KBM-7 (cell line): Measurements from ENCODE around the gene RSPH3.
"Not testable (repeated sequence)": the region's sequence is repeated elsewhere in the genome, so short reads cannot be mapped to it uniquely, and the experiment has no call there.

Experiments
- DNase-seq: peaks from one replicate; pipeline ENCODE4 v3.0.0-alpha.2; 2015
- in situ Hi-C: fragments of 300-500 bp; cut with MboI; formaldehyde crosslinking; loops from 2 replicates; pipeline ENCODE4 v1.14.3; 2020; ENCODE audit warnings: low sequenced_read_pairs, low pct_unique_long_range_greater_than_20kb, mixed read lengths

RSPH3 gene

DNA sequence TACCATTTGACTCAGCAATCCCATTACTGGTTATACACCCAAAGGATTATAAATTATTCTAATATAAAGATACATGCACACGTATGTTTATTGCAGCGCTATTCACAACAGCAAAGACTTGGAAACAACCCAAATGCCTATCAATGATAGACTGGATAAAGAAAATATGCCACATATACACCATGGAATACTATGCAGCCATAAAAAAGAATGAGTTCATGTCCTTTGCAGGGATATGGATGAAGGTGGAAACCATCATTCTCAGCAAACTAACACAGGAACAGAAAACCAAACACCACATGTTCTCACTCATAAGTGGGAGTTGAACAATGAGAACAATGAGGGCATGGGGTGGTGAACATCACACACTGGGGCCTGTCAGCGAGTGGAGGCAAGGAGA is 48.0 kb downstream of the RSPH3 start:
- DNase-seq, result not testable (repeated sequence)
- in situ Hi-C loops, result loop anchor here (25.0 kb wide), 1 partner anchor 240 kb away; no protein-coding TSS in a partner anchor

DNA sequence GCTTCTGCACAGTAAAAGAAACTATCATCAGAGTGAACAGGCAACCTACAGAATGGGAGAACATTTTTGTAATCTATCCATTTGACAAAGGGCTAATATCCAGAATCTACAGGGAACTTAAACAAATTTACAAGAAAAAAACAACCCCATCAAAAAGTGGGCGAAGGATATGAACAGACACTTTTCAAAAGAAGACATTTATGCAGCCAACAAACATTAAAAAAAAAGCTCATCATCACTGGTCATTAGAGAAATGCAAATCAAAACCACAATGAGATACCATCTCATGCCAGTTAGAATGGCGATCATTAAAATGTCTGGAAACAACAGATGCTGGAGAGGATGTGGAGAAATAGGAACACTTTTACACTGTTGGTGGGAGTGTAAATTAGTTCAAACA is 48.4 kb downstream of the RSPH3 start:
- in situ Hi-C loops, result loop anchor here (25.0 kb wide), 1 partner anchor 239 kb away; no protein-coding TSS in a partner anchor
- not testable (repeated sequence) for DNase-seq

DNA sequence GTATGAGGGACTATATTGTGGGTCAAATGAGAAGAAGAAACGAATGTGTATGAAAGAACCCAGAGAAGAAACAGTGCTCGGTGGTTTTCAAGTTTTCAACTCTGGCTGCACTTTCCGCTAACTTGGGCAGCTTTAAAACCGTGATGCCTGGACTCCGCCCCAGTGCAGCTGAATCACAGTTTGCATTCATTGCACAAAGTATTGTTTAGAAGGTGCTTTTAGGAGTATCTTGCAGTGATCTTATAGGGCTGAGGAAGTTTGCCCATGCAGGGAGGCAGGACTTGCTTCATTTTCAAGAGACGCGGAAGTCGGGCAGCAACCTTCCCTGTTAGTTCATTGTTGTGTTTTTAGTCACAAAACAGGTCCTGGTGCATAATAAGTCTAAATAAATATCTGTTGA is 52.7 kb downstream of the RSPH3 start:
- no peak for DNase-seq
- in situ Hi-C loops, result no loop called here

DNA sequence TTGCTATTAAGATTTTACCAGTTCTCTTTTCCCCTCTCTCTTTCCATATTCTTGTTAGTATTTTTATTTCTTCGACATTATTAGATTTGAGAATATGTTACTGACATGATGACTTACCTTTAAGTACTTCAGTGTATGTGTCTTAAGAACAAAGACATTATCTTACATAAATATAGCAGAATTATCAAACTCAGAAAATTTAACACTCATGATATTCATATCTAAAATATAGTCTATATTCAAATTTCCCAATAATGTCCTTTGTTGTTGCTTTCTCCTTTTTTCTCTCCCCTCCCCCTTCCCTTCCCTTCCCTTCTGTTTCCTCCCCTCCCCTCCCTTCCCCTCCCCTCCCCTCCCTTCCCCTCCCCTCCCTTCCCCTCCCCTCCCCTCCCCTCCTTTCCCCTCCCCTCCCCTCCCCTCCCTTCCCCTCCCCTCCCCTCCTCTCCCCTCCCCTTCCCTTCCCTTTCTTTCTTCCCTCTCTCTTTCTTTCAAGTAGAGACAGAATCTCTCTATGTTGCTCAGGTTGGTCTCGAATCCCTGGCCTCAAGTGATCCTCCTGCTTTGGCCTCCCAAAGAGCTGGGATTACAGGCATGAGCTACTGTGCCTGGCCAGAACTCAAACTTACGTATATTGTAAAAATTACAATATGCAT is 56.5 kb downstream of the RSPH3 start:
- in situ Hi-C loops, result no loop called here

DNA sequence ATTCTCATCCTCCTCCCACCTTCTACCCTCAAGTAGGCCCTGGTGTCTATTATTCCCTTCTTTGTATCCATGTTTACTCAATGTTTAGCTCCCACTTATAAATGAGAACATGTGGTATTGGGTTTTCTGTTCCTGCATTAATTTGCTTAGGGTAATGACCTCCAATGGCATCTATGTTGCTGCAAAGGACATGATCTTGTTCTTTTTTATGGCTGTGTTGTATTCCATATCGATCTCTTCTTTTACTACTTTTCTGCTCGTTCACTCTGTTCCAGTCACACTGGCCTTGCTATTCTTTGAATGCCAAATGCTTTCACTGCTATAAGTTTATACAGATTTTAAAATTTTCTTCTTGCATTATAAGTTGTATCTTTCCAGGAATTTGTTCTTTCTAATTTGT is 57.7 kb downstream of the RSPH3 start:
- DNase-seq, result no peak
- in situ Hi-C loops, result no loop called here

More for the DNA sequence above, 56.5 kb downstream of the RSPH3 start:
- no peak for DNase-seq

DNA sequence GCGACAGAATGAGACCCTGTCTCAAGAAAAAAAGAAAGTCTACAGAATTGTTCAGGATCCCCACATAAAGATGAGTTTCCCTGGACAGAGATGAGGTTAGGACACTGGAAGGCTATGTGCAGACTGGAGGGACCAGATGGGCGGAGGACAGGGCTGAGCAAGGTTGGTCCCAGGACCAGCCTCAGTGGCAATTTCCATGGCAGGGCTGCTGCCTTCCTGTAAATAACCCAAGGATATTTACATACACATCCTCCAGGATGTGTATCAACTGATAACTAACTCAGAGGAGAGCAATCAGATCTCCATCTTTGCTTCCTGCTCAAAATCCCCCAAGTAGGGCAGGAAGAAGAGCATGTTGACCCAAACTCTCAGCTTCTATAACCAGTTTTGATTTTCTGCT is 58.8 kb downstream of the RSPH3 start:
- in situ Hi-C loops, result no loop called here

DNA sequence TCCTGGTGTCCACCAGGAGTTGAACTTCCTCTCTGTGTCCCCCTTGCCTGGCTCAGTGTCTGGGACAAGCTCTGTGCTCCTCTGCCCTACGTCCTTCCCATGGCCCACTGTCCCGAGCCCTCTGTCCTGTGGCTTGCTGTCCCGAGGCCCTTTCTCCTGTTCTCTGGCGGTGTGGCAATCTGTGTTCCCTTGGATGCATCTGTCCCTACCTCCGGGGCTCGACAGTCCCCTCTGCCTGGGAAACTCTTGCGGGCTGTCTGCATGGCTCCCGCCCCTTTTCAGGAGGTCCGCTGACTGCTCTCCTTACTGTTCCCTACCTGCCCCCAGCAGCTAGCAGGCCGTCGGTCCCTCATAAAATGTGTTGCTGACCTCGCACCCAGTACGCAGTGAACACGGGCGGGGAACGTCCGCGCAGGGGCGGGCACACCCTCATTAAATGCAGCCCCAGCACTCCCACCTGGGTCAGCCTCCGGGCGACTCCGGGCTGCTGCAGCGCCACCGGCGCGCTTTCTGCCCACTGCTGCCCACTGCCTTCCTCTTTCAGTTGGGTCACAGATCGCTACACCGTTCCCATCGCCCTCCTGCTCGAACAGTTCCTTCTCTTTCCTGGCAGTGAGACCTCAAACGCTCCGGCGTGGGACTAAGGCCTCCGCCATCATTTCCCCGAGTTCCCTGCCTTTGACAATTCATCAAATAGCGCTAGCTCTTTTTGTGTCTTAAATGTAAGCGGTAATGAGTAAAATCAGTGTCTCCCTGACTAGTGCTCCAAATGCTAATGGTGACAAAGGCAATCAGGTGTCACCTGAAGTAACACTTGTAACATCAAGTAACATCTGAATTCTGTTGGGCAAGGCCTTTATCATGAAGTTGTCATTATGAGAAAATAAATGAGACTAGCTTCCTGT is 60.5 kb downstream of the RSPH3 start:
- no peak for DNase-seq
- in situ Hi-C loops, result no loop called here

More for the DNA sequence above, 58.8 kb downstream of the RSPH3 start:
- no peak for DNase-seq

DNA sequence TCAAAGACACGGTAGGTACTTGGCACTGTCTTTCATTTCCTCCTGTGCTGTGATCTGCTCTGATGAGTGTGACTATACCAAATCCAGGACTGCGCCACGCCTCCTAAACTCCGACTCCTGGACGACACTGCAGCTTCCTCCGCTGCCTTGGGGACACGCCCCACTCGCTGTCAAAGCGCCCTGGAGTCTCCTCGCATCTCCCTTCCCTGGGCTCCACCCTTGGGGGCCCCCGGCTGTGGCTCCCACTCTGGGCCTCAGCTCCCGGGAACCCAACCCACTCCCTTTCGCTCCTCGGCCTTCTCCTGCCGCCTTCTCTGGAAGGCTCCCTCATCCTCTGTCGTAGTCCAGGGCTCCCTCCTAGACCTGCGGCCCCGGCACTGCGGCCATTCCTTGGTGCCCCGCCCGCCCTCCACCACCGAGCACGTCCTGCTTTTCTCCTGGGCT is 61.2 kb downstream of the RSPH3 start:
- in situ Hi-C loops, result no loop called here

DNA sequence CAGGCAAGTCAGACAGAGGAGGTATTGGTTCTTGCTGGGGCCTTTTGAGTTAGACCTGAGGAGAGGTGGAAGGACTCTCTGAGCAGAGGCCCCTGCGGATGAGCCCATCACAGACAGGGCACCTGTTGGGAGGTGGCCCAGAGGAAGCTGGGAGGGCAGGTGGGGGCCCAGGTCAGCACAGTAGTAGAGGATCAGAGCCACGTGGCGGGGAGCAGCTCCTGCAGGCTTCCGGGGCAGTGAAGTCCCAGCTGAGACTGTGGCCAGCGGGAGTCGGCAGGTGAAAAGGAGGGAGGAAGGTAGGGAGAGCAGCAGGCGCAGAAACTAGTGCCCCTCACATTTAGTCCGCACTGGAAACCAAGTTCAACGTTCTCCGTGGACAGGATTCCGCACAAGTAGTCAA is 61.8 kb downstream of the RSPH3 start:
- no peak for DNase-seq

More for the DNA sequence above, 61.2 kb downstream of the RSPH3 start:
- DNase-seq, result no peak

DNA sequence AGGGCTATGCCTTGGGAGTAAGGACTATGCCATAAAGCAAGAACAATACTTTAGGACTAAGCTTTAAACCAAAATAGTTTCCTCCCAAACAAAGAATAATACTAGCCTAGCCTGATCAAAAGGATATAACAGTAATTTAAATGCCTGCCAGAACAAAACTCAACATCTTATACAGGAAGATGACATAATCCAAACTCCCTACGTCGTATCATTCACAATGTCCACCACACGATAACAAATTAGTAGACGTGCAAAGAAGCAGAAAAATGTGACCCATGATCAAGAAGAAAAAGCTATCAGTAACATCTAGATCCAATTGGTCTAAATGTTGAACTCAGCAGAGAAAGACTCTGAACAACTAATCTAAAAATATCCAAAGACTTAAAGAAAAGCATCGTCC is 65.8 kb downstream of the RSPH3 start:
- in situ Hi-C loops, result no loop called here

More for the DNA sequence above, 61.8 kb downstream of the RSPH3 start:
- in situ Hi-C loops, result no loop called here

DNA sequence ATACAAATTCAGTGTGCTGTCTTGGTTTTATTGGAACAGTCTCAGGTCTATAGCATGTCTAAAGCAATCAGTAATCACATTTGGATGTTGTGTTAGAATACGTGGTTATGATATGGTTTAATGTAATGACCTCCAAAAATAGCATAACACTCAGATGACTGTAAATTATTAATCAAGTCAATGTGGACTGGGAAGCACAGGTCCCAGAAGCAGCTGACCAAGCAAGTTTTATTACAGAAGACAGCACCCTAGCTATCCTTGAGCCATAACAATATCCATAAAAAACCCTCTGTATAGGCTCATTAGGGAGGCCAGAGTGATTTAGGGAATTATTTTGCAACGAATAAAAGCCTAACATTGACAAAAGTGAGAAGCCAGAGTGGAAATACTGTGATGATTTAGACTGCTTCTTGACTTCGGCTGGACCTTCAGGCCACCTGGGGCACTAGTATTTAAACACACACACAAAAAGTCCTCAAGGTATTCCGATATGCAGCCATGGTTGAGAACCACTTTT is 66.9 kb downstream of the RSPH3 start:
- in situ Hi-C loops, result no loop called here
- no peak for DNase-seq

More for the DNA sequence above, 65.8 kb downstream of the RSPH3 start:
- DNase-seq, result no peak

DNA sequence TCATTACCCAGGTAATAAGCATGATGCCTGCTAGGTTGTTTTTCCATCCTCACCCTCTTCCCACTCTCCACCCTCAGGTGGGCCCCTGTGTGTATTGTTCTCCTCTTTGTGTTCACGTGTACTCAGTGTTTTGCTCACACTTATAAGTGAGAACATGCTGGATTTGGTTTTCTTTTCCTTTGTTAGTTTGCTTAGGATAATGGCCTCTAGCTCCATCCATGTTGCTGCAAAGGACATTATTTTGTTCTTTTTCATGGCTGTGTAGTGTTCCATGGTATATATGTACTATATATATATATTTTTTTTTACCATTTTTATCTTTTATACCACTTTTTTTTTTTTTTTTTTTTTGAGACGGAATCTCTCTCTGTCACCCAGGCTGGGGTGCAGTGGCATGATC is 71.9 kb downstream of the RSPH3 start:
- DNase-seq, result no peak
- in situ Hi-C loops, result no loop called here

DNA sequence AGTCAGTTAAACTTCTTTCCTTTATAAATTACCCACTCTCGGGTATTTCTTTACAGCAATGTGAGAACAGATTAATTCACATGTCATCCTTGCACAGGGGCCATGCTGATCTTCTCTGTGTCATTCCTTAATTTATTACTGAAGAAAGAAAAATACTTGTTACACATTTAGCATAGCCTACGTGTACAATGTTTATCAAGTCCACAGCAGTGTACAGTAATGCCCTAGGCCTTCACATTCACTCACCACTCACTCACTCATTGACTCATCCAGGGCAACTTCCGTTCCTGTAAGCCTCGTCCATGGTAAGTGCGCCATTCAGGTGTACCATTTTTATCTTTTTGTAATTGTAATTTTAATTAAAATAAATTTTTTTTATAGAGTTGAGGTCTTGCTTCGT is 73.6 kb downstream of the RSPH3 start:
- no peak for DNase-seq
- in situ Hi-C loops, result no loop called here

DNA sequence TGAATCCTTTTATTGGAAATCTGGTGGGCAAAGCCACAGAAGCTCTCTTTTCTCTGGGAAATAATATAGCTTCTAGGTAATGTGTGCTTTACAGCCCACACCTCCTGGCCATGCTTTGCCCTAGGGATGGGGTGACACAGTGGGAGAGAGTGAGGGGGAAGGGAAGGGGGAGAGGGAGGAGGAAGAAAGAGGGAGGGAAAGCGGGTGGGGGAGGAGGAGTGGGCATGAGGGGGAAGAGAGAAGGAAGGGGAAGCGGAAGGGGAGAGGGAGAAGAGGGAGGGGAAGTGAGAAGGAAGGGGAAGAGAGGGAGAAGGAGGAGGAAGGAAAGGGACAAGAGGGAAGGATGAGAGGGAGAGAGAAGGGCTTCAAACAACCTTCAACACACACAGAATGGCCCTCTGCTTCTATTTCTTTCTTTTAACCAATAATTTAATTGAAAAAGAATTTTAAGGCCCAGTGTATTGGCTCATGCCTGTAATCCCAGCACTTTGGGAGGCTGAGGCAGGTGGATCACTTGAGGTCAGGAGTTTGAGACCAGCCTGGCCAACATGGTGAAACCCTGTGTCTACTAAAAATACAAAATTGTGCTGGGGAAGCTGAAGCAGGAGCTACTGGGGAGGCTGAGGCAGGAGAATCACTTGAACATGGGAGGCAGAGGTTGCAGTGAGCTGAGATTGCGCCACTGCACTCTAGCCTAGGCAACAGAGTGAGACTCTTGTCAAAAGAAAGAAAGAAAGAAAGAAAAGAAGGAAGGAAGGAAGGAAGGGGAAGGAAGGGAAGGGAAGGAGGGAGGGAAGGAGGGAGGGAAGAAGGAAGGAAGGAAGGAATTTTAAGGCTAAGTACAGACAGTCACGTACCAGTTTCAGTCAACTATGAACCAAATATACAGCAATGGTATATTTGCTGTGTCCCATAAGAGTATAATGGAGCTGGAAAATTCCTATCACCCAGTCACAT is 75.2 kb downstream of the RSPH3 start:
- in situ Hi-C loops, result no loop called here
- DNase-seq, result no peak

DNA sequence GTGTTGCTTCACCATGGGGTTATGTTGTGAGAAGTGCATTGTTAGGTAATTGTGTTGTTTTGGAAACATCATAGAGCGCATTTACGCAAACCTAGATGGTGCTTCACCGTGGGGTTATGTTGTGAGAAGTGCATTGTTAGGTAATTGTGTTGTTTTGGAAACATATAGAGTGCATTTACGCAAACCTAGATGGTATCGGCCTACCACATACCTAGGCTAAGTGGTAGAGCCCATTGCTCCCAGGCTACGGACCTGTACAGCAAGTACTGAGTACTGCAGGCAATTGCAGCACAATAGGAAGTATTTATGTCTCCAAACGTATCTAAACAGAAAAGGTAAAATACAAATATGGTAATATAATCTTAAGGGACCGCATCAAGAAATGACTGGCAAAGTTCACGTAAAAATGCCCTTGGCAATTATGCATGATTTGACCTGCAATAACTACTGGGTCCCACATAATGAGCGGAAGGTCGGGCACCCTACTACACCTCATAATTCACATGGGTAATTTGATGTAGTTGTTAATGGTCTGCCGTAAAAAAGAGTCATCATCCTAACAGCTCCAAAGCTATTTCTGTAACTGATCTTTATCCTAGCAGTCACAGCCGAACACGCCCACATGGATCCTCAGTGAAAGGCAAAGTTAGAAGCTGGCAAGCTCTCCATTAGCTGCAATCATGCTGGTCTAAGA is 76.0 kb downstream of the RSPH3 start:
- DNase-seq, result no peak
- in situ Hi-C loops, result no loop called here
